K562 (cell line): ENCODE results near the gene SLC1A1. TPM values are rescaled to one million over a fixed set of nuclear protein-coding genes. Genes with fewer than 3 reads are reported as not detected.

Experiments
- ETV6 ChIP-seq, 3 experiments: fragments of 150-350 bp in 1 of 3; sonication (generic) in 1 of 3; formaldehyde crosslinking in 1 of 3; IDR thresholded peaks; 2 replicates each; pipeline versions ENCODE4 v1.6.1 to v1.8.0; 2014 to 2022; ENCODE audit warnings: borderline replicate concordance in 2 of 3, low read depth in 2 of 3, antibody characterized with exemption in 1 of 3, low read length in 1 of 3, mild to moderate bottlenecking in 1 of 3, missing genetic modification reagents in 1 of 3
- XRCC4 ChIP-seq: IDR thresholded peaks from one replicate; pipeline ENCODE4 v1.6.1; 2011; ENCODE audit not compliant: insufficient read depth, insufficient read length; ENCODE audit errors: extremely low read depth
- polyA plus RNA-seq, 8 experiments: library from polyadenylated mRNA; depleted of rRNA in 4 of 8; stranded (reverse) in 5 of 8; unstranded in 3 of 8; fragments of >200 nt; fragmentation: Nextera tagmentation in 2 of 8; fragmentation: Illumina TruSeq in 1 of 8; extraction: Ambion mirVana in 2 of 8; extraction: Trizol in 1 of 8; gene quantifications; 2 replicates each; pipeline versions ENCODE4 v1.2.1 to v1.2.3, GENCODE V29; 2011 to 2014; ENCODE audit warnings: inconsistent platforms in 1 of 8, missing spikeins in 1 of 8
- total RNA-seq, 7 experiments: library from RNA; depleted of rRNA in 6 of 7; stranded (reverse); fragments of >200 nt in 6 of 7; fragmentation: Illumina TruSeq in 2 of 7; extraction: Trizol in 2 of 7; gene quantifications; 2 replicates each; pipeline versions ENCODE4 v1.2.1 to v1.2.3, GENCODE V29; 2011 to 2021; ENCODE audit warnings: low replicate concordance in 1 of 7
- TF ChIP-seq, protein P1 (sequence below): fragments of 450-650 bp; IDR thresholded peaks from 2 replicates; pipeline ENCODE4 v1.6.1; 2016; ENCODE audit warnings: mild to moderate bottlenecking, moderate library complexity

Gene SLC1A1
- total and polyA plus RNA-seq, 9 of the 15 experiments (the other 6 are each of a cell fraction or from before 2014, with no cell fraction given), result 0.11 to 0.16 TPM; not detected in 7

DNA sequence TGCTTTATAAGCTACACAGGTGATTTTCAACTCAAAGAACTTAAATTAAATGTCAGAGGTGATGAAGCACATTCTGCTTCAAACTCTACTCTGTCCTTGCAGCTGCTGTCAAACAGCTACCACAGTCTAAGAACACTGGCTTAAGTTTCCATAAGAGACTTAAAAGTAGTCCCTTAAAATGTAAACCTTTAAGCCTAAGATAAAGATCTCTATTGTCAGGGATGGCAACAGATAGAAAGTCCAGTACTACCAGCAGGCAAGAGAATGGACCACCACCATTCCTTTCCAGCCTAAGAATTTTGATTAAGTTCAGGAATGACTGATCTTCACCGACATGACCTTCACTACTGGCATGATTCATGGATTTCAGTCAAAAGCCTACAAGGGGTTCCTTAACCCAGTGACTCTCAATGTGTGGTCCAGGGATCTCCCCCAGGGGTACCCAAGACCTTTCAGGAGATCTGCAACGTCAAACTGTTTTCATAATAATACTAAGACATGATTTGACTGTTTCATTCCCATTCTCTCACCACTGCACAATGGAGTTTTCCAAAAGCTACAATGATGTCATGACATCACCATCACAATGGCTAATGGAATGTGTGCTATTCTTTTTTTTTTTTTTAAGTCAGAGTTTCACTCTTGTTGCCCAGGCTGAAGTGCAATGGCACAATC lies 130.8 kb downstream of the SLC1A1 start (continued):
- TF ChIP-seq, protein P1, sequence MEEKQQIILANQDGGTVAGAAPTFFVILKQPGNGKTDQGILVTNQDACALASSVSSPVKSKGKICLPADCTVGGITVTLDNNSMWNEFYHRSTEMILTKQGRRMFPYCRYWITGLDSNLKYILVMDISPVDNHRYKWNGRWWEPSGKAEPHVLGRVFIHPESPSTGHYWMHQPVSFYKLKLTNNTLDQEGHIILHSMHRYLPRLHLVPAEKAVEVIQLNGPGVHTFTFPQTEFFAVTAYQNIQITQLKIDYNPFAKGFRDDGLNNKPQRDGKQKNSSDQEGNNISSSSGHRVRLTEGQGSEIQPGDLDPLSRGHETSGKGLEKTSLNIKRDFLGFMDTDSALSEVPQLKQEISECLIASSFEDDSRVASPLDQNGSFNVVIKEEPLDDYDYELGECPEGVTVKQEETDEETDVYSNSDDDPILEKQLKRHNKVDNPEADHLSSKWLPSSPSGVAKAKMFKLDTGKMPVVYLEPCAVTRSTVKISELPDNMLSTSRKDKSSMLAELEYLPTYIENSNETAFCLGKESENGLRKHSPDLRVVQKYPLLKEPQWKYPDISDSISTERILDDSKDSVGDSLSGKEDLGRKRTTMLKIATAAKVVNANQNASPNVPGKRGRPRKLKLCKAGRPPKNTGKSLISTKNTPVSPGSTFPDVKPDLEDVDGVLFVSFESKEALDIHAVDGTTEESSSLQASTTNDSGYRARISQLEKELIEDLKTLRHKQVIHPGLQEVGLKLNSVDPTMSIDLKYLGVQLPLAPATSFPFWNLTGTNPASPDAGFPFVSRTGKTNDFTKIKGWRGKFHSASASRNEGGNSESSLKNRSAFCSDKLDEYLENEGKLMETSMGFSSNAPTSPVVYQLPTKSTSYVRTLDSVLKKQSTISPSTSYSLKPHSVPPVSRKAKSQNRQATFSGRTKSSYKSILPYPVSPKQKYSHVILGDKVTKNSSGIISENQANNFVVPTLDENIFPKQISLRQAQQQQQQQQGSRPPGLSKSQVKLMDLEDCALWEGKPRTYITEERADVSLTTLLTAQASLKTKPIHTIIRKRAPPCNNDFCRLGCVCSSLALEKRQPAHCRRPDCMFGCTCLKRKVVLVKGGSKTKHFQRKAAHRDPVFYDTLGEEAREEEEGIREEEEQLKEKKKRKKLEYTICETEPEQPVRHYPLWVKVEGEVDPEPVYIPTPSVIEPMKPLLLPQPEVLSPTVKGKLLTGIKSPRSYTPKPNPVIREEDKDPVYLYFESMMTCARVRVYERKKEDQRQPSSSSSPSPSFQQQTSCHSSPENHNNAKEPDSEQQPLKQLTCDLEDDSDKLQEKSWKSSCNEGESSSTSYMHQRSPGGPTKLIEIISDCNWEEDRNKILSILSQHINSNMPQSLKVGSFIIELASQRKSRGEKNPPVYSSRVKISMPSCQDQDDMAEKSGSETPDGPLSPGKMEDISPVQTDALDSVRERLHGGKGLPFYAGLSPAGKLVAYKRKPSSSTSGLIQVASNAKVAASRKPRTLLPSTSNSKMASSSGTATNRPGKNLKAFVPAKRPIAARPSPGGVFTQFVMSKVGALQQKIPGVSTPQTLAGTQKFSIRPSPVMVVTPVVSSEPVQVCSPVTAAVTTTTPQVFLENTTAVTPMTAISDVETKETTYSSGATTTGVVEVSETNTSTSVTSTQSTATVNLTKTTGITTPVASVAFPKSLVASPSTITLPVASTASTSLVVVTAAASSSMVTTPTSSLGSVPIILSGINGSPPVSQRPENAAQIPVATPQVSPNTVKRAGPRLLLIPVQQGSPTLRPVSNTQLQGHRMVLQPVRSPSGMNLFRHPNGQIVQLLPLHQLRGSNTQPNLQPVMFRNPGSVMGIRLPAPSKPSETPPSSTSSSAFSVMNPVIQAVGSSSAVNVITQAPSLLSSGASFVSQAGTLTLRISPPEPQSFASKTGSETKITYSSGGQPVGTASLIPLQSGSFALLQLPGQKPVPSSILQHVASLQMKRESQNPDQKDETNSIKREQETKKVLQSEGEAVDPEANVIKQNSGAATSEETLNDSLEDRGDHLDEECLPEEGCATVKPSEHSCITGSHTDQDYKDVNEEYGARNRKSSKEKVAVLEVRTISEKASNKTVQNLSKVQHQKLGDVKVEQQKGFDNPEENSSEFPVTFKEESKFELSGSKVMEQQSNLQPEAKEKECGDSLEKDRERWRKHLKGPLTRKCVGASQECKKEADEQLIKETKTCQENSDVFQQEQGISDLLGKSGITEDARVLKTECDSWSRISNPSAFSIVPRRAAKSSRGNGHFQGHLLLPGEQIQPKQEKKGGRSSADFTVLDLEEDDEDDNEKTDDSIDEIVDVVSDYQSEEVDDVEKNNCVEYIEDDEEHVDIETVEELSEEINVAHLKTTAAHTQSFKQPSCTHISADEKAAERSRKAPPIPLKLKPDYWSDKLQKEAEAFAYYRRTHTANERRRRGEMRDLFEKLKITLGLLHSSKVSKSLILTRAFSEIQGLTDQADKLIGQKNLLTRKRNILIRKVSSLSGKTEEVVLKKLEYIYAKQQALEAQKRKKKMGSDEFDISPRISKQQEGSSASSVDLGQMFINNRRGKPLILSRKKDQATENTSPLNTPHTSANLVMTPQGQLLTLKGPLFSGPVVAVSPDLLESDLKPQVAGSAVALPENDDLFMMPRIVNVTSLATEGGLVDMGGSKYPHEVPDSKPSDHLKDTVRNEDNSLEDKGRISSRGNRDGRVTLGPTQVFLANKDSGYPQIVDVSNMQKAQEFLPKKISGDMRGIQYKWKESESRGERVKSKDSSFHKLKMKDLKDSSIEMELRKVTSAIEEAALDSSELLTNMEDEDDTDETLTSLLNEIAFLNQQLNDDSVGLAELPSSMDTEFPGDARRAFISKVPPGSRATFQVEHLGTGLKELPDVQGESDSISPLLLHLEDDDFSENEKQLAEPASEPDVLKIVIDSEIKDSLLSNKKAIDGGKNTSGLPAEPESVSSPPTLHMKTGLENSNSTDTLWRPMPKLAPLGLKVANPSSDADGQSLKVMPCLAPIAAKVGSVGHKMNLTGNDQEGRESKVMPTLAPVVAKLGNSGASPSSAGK, result no peak
- TF ChIP-seq ETV6 (IDR thresholded peaks at IDR 0.05; ENCODE audit: borderline replicate concordance in 1 of 2, low read depth in 2 of 2, low read length in 1 of 2) (no peak), ETV6 (CRISPR knock-in tag; IDR thresholded peaks at IDR 0.05; ENCODE audit: borderline replicate concordance) (no peak), XRCC4 (no peak)
